T-helper 2 cell (primary cell): ENCODE results near the gene SNX9.

ENCODE experiments used
- DNase-seq, 5 experiments: peaks; one replicate each; pipeline versions ENCODE4 v3.0.0 to v3.0.0-alpha.2; 2012 to 2022

The SNX9 gene

DNA sequence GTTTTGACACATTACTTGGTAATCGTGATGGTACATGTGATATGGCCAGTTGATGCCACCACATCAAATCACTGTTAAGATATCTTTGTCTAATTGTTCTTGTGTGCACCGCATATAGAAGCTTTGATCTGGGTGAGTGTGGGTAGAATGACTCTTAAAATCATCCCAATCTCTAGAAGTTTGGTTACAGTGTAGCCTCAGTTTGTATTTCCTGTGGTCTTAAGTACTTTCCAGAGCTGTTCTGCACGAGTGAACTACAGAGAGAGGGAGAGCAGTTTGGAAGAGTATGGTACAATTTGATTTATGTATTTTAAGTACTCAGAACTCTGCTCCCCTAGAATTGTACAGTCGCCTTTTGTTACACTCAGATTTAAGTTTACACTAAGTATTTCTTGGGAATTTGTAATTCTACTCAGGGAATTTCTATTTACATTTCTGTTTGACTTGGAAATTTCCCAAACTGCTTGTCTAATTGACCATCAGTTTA is 37.5 kb downstream of the SNX9 start:
- peak in 3 of 5 experiments; percentile 13 to 92 (median 49) for DNase-seq

DNA sequence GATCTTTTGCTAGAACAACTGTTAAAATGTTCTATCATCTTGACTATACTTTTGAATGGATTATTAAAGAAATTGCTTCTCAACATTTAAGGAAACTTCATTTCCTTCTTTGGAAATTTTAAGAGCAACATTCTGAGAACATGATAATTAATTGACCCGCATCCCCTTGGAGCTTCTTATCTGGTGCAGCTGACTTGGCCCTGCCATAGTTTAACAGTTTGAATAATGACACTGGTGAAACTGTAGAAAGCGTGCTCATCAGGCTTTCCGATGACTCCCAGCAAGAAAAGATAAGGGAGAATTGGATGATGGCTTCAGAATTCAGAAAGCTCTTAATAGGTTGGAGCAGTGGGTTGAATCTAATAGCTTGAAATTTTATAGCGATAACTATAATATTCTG is 38.1 kb downstream of the SNX9 start:
- no peak for DNase-seq

GRCh38 chr6:157861814-157862213 is 38.8 kb downstream of the SNX9 start:
- no peak for DNase-seq

GRCh38 chr6:157862706-157863105 is 39.7 kb downstream of the SNX9 start:
- DNase-seq: no peak

DNA sequence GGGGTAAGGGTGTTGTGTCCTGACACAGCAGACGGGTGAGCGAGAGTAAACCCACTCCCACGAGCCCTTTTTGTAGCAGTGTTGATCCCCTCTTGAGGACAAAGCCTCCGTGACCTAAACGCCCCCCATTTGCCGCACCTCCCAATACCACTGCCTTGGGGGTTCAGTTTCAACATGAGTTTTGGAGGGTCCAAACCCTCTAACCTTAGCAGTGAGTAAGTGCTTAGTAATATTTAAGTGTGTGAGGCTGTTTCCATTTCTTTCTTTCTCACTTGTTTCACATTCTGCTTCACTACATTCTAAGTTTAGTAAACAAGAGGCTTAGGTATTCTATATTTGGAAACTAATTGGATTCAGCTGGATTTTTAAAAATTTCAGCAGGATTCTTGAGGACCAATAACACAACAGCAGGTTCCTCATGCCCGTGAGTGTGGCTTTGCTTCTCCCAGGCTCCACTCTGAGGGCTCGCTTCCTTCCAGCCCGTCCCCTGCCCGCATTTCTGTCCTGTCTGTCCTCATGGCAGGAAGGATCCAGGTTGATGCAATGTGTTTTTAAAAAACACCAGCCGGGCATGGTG is 41.2 kb downstream of the SNX9 start:
- no peak for DNase-seq

DNA sequence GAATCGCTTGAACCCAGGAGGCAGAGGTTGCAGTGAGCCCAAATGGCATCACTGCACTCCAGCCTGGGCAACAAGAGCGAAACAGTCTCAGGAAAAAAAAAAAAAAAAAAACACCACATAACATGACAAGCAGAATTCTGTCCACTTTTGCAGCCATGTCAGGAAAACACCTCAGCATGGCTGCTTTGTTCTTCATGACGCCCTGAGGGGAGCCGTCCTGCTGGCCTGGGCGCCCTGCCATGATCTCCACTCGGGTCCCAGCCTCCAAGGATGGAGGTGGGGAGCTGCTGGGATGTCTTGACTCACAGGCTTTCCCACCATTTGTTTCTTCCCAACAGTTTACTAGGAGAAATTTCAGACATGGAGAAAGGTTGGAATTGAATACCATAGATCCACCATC is 42.2 kb downstream of the SNX9 start:
- DNase-seq: no peak

DNA sequence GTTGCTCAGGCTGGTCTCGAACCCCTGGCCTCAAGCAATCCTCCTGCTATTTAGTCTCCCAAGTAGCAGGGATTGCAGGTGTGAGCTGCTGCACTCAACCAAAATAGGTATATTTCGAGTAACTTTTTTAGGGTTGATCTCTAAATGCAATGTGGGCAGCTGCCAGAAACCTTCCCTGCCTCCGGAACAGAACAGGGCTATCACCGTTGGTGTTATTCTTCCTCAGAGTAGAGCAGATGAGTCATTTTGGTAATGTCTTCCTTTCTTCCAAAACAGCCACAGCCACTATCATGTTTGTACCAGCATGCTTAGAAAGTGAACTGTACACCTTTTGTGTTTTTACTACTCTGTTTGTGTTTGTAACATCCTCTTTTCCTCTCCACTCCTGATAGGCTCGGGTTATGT is 44.1 kb downstream of the SNX9 start:
- DNase-seq: peak in 1 of 5 experiments; percentile 11

DNA sequence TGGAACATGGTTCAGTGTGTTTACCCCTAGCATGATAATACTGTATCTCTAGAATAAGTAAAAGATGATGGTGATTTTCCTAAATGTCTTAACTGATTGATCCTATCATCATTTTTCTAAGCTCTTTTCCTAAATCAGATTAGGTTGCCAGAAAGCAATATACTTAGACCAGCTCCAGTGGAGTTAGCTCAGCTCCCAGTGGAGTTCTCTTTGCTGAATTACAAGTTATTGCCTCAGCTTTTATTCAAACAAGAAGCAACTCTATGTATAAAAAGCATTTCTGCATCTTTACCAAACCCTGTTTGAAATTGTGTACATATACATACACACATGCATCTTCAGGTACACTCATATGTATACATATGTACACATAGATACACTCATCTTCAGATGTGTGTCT is 44.9 kb downstream of the SNX9 start:
- no peak for DNase-seq

DNA sequence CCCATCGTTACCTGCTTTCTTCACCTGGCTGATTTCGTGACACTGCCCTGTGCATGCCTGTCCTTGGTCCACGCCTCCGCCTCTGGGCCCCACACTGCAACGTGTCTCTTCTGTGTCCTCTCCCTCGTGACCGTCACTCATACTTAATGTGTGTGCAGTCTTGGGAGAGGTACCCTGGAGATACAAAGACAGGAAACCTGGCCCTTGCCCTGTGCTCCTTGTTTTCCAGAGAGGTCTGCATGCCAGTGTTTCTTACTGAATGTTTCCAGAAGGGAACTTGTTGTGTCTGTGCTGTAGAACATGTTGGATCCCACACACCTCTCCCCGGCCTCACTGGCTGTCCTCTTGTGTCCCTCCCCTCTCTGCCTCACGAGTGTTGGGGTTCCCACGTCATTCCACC is 45.8 kb downstream of the SNX9 start:
- no peak for DNase-seq

GRCh38 chr6:157869673-157870302 is 46.7 kb downstream of the SNX9 start:
- no peak for DNase-seq

DNA sequence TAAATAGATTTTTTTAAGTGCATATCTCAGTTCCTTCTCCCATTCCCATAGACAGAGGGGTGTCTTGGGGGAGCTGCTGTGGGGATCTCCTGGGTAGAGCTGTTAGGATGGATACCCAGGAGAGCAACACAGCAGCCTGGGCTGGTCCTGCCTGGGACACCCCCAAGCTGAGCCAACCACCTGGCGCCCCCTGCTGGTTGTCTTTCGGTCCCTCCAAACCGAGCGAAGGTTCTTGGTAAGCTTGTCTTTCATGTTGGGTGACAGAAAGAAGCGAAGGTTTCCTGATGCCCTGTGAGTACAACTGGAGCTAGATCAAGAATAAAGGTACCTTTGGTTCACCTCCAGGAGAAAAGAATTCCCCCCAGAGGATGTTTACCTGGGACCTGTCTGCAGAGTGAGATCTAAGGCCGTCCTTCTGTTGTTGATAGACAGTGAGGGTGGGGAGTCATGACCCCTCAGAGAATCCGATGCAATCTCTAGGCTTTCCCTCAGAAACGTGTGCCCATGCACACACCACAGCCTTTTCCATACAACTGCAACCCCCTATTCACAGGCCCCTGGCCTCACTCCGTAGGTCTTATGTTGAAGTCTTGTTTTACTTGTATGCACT is 50.8 kb downstream of the SNX9 start:
- DNase-seq: peak; percentile 44 to 78 (median 69)

- no peak for DNase-seq
Measured at GRCh38 chr6:157877149-157877548, 54.1 kb downstream of the SNX9 start.

DNA sequence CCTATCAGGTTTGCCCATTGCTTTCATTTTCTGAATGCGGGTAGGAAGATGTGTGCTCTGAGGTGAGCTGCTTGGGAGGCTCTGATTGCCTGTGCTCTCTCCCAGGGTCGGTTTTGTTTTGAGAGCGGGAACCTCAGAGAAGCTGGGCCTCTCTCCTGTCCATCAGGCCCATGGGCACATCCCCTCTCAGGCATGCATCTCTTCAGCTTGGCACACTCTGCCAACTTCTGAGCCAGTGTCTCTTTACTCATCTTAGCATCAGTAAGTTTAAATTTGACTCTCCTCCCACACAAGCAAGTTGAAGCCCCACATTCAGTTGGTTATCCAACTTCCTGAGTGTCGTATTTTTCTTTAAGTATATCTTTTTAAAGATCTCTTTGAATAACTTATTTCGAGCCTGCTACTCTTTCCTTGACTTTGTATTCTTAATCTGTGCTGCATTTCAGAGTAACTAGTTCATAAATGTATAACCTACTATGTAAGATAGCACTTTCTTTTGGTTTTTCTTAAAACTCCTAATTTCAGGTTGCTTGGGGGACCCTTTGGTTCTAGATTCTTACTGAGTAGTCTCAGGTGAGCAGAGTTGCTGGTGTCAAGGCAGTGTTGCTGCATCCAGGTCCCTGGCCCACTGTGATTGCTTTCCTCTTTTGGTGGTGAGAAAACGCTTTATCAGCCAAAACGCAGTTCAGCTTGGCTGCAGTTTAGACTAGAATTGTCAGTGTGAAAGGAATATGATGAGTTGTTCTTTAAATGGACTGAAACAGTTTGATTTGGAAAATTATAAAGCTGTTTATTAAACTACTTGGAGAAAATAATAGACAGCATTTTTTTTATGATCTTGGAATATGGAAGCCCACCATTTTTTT is 54.8 kb downstream of the SNX9 start:
- no peak for DNase-seq

- DNase-seq: peak in 1 of 5 experiments; percentile 45
Measured at GRCh38 chr6:157879034-157879872, 56.2 kb downstream of the SNX9 start.

GRCh38 chr6:157879873-157880254 is 56.8 kb downstream of the SNX9 start:
- no peak for DNase-seq

DNA sequence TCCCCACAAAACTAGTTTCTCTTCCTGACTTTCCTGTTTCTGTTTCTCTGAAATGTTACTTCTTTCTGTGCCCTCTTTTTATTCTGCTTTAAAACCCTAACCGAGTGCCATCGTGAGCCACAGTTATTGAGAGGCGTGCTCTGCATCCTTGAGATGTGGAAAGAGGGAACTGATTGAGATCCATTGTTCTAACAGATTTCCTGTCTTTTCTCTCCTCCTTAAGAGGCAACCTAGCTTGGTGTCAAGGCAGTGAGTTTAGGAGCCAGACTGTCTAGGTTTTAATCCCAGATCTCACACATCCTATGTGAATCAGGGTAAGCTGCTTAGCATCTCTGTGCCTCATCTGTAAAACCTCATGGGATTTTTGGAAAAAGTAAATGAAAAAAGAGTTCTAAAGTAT is 57.5 kb downstream of the SNX9 start:
- no peak for DNase-seq

GRCh38 chr6:157881342-157881741 is 58.3 kb downstream of the SNX9 start:
- no peak for DNase-seq

DNA sequence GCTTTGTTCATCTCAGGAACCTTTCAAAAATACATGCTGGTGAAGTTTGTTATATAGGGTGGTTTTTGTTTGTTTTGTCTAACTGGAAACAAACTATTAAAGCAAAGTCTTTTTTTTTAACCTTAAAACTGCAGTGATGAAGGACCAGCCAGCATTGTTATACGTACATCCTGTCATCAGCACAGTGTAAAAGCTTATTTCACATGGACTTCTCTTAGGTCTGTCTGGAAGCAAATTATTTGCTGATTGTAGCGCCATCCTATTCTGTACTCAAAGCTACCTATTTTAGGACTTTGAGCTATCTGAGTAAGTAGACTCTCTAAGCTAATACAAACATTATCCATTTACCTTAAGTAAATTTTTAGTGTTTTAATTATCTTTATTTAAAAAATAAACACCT is 61.7 kb downstream of the SNX9 start:
- DNase-seq: no peak

- peak in 3 of 5 experiments; percentile 41 to 78 (median 68) for DNase-seq
Measured at GRCh38 chr6:157885211-157885788, 62.3 kb downstream of the SNX9 start.

- peak in 1 of 5 experiments; percentile 22 for DNase-seq
Measured at GRCh38 chr6:157885876-157886275, 62.8 kb downstream of the SNX9 start.

GRCh38 chr6:157887892-157888291 is 64.8 kb downstream of the SNX9 start:
- DNase-seq: no peak
